K562 (cell line): ENCODE data around the gene BBLN. TPM values are rescaled to one million over a fixed set of nuclear protein-coding genes. Genes with fewer than 3 reads are reported as not detected.

Experiments used
- BCL6 ChIP-seq: fragments of 250-450 bp; sonication (Bioruptor Pico); IDR thresholded peaks from 2 replicates; pipeline ENCODE4 v1.4.0; 2020
- CC2D1A ChIP-seq: fragments of 450-650 bp; IDR thresholded peaks from 2 replicates; pipeline ENCODE4 v1.6.1; 2017; ENCODE audit warnings: mild to moderate bottlenecking
- ETS2 ChIP-seq: IDR thresholded peaks from 2 replicates; pipeline ENCODE4 v1.6.1; 2016; ENCODE audit warnings: borderline replicate concordance, missing genetic modification characterization, mild to moderate bottlenecking, moderate library complexity, missing compliant biosample characterization; ENCODE audit not compliant: poor library complexity, severe bottlenecking
- GATAD2A ChIP-seq: fragments of 450-650 bp; IDR thresholded peaks from 2 replicates; pipeline ENCODE4 v1.6.1; 2017
- HNRNPUL1 ChIP-seq: fragments of 200-400 bp; formaldehyde crosslinking; IDR thresholded peaks from 2 replicates; pipeline ENCODE4 v1.6.1; 2017; ENCODE audit warnings: low read length
- JUND ChIP-seq, 2 experiments: IDR thresholded peaks; 2 replicates in 1 of 2; 3 replicates in 1 of 2; pipeline ENCODE4 v1.6.1; 2011; ENCODE audit warnings: borderline replicate concordance in 2 of 2, low read depth in 2 of 2, low read length in 2 of 2, improper control_type of control experiment in 1 of 2, missing biosample characterization in 1 of 2, missing genetic modification characterization in 1 of 2, missing genetic modification reagents in 1 of 2
- KLF1 ChIP-seq: fragments of 450-650 bp; IDR thresholded peaks from 2 replicates; pipeline ENCODE4 v1.6.1; 2016; ENCODE audit warnings: missing genetic modification characterization, missing compliant biosample characterization
- NONO ChIP-seq, 2 experiments: fragments of 200-400 bp in 1 of 2; fragments of 450-650 bp in 1 of 2; formaldehyde crosslinking in 1 of 2; IDR thresholded peaks; 2 replicates each; pipeline ENCODE4 v1.6.1; 2017; ENCODE audit warnings: low read depth in 2 of 2, mild to moderate bottlenecking in 2 of 2, moderate library complexity in 2 of 2, low read length in 1 of 2
- PHB2 ChIP-seq: fragments of 450-650 bp; IDR thresholded peaks from 2 replicates; pipeline ENCODE4 v1.6.1; 2017; ENCODE audit warnings: low read depth
- PHF20 ChIP-seq: fragments of 450-650 bp; IDR thresholded peaks from 2 replicates; pipeline ENCODE4 v1.6.1; 2018; ENCODE audit not compliant: partially characterized antibody
- SMARCA5 ChIP-seq: fragments of 450-650 bp; IDR thresholded peaks from 2 replicates; pipeline ENCODE4 v1.6.1; 2016
- TFAM ChIP-seq: fragments of 250-450 bp; sonication (Bioruptor Pico); conservative IDR thresholded peaks from 2 replicates; pipeline ENCODE4 v1.5.0; 2021; ENCODE audit warnings: mild to moderate bottlenecking, moderate library complexity
- THRAP3 ChIP-seq: fragments of 450-650 bp; IDR thresholded peaks from 2 replicates; pipeline ENCODE4 v1.6.1; 2016; ENCODE audit warnings: mild to moderate bottlenecking, inconsistent platforms, borderline replicate concordance
- TRIM24 ChIP-seq, 2 experiments: fragments of 450-650 bp; IDR thresholded peaks; 2 replicates each; pipeline ENCODE4 v1.6.1; 2016
- ZNF184 ChIP-seq: sonication (generic); formaldehyde crosslinking; IDR thresholded peaks from 2 replicates; pipeline ENCODE4 v1.5.0; 2020; ENCODE audit warnings: missing genetic modification reagents
- ZNF354B ChIP-seq: fragments of 250-450 bp; sonication (Bioruptor Pico); IDR thresholded peaks from 2 replicates; pipeline ENCODE4 v1.4.0; 2020
- polyA plus RNA-seq, 8 experiments: library from polyadenylated mRNA; depleted of rRNA in 4 of 8; stranded (reverse) in 5 of 8; unstranded in 3 of 8; fragments of >200 nt; fragmentation: Nextera tagmentation in 2 of 8; fragmentation: Illumina TruSeq in 1 of 8; extraction: Ambion mirVana in 2 of 8; extraction: Trizol in 1 of 8; gene quantifications; 2 replicates each; pipeline versions ENCODE4 v1.2.1 to v1.2.3, GENCODE V29; 2011 to 2014; ENCODE audit warnings: inconsistent platforms in 1 of 8, missing spikeins in 1 of 8
- total RNA-seq, 7 experiments: library from RNA; depleted of rRNA in 6 of 7; stranded (reverse); fragments of >200 nt in 6 of 7; fragmentation: Illumina TruSeq in 2 of 7; extraction: Trizol in 2 of 7; gene quantifications; 2 replicates each; pipeline versions ENCODE4 v1.2.1 to v1.2.3, GENCODE V29; 2011 to 2021; ENCODE audit warnings: low replicate concordance in 1 of 7
- TF ChIP-seq, protein P1 (sequence below): fragments of 450-650 bp; IDR thresholded peaks from 2 replicates; pipeline ENCODE4 v1.6.1; 2016; ENCODE audit warnings: low read depth
- TF ChIP-seq, protein P2 (sequence below): fragments of 250-450 bp; sonication (Bioruptor Pico); IDR thresholded peaks from 2 replicates; pipeline ENCODE4 v1.8.0; 2021; ENCODE audit warnings: moderate library complexity, mild to moderate bottlenecking, inconsistent platforms

BBLN gene
- total and polyA plus RNA-seq, 9 of the 15 experiments (the other 6 are each of a cell fraction or from before 2014, with no cell fraction given): 4.2 to 331 (median 87.1) TPM

- TF ChIP-seq ETS2 (tag): peak; percentile 78
- peak; percentile 83; the same call in 1 of the 2 replicates for TF ChIP-seq KLF1 (tag)
- TF ChIP-seq, protein P1, sequence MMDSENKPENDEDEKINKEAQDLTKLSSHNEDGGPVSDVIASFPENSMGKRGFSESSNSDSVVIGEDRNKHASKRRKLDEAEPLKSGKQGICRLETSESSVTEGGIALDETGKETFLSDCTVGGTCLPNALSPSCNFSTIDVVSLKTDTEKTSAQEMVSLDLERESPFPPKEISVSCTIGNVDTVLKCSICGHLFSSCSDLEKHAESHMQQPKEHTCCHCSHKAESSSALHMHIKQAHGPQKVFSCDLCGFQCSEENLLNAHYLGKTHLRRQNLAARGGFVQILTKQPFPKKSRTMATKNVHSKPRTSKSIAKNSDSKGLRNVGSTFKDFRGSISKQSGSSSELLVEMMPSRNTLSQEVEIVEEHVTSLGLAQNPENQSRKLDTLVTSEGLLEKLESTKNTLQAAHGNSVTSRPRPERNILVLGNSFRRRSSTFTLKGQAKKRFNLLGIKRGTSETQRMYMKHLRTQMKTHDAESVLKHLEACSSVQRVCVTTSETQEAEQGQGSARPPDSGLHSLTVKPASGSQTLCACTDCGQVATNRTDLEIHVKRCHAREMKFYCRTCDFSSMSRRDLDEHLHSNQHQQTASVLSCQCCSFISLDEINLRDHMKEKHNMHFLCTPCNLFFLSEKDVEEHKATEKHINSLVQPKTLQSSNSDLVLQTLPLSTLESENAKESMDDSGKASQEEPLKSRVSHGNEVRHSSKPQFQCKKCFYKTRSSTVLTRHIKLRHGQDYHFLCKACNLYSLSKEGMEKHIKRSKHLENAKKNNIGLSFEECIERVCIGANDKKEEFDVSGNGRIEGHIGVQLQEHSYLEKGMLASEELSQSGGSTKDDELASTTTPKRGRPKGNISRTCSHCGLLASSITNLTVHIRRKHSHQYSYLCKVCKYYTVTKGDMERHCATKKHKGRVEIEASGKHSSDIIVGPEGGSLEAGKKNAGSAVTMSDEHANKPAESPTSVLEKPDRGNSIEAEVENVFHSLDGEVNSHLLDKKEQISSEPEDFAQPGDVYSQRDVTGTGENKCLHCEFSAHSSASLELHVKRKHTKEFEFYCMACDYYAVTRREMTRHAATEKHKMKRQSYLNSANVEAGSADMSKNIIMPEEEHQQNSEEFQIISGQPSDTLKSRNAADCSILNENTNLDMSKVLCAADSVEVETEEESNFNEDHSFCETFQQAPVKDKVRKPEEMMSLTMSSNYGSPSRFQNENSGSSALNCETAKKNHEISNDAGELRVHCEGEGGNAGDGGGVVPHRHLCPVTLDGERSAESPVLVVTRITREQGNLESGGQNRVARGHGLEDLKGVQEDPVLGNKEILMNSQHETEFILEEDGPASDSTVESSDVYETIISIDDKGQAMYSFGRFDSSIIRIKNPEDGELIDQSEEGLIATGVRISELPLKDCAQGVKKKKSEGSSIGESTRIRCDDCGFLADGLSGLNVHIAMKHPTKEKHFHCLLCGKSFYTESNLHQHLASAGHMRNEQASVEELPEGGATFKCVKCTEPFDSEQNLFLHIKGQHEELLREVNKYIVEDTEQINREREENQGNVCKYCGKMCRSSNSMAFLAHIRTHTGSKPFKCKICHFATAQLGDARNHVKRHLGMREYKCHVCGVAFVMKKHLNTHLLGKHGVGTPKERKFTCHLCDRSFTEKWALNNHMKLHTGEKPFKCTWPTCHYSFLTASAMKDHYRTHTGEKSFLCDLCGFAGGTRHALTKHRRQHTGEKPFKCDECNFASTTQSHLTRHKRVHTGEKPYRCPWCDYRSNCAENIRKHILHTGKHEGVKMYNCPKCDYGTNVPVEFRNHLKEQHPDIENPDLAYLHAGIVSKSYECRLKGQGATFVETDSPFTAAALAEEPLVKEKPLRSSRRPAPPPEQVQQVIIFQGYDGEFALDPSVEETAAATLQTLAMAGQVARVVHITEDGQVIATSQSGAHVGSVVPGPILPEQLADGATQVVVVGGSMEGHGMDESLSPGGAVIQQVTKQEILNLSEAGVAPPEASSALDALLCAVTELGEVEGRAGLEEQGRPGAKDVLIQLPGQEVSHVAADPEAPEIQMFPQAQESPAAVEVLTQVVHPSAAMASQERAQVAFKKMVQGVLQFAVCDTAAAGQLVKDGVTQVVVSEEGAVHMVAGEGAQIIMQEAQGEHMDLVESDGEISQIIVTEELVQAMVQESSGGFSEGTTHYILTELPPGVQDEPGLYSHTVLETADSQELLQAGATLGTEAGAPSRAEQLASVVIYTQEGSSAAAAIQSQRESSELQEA: no peak
- TF ChIP-seq THRAP3: no peak
- TF ChIP-seq, protein P2, sequence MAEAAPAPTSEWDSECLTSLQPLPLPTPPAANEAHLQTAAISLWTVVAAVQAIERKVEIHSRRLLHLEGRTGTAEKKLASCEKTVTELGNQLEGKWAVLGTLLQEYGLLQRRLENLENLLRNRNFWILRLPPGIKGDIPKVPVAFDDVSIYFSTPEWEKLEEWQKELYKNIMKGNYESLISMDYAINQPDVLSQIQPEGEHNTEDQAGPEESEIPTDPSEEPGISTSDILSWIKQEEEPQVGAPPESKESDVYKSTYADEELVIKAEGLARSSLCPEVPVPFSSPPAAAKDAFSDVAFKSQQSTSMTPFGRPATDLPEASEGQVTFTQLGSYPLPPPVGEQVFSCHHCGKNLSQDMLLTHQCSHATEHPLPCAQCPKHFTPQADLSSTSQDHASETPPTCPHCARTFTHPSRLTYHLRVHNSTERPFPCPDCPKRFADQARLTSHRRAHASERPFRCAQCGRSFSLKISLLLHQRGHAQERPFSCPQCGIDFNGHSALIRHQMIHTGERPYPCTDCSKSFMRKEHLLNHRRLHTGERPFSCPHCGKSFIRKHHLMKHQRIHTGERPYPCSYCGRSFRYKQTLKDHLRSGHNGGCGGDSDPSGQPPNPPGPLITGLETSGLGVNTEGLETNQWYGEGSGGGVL (CRISPR knock-in tag): no peak
- no peak for TF ChIP-seq HNRNPUL1
- no peak for TF ChIP-seq ZNF184 (CRISPR knock-in tag)
- TF ChIP-seq ZNF354B (CRISPR knock-in tag): peak; percentile 22; the same call in 1 of the 2 replicates
- peak; percentile 52; the same call in 1 of the 2 replicates for TF ChIP-seq JUND (IDR thresholded peaks at IDR 0.05; ENCODE audit: borderline replicate concordance, low read depth, low read length)
- TF ChIP-seq JUND (tag; IDR thresholded peaks at IDR 0.05; ENCODE audit: borderline replicate concordance, low read depth, low read length): peak; percentile 48; the same call in 1 of the 3 replicates
- no peak for TF ChIP-seq PHF20
- TF ChIP-seq NONO (IDR thresholded peaks at IDR 0.05; ENCODE audit: low read depth in 2 of 2, low read length in 1 of 2): no peak
- no peak for TF ChIP-seq TFAM (CRISPR knock-in tag)
- TF ChIP-seq TRIM24 (IDR thresholded peaks at IDR 0.05): no peak
- TF ChIP-seq SMARCA5: no peak
- TF ChIP-seq GATAD2A: no peak
- TF ChIP-seq CC2D1A: no peak
- no peak for TF ChIP-seq PHB2
- TF ChIP-seq BCL6: 0 out of 2 replicates have a peak, but pooled peaks have one; percentile 42
These were observed 43.1 kb downstream of the BBLN start, which contains the start of gene DNM1 (continued) for GRCh38 chr9:128203024-128203706.
